Fibroblast of lung (primary cell): ENCODE measurements around the gene POLR2C. TPM values are rescaled to one million over a fixed set of nuclear protein-coding genes. Genes with fewer than 3 reads are reported as not detected.

ENCODE experiments used
- DNase-seq, 2 donors: peaks; one replicate each; pipeline versions ENCODE4 v3.0.0 to v3.0.0-alpha.2; 2010; ENCODE audit warnings: low read depth in 2 of 2
- H2AFZ ChIP-seq: 2 replicates; pipeline ENCODE4 v1.5.1; 2012; ENCODE audit warnings: low read length, control low read depth, inconsistent platforms
- H3K27ac ChIP-seq: 2 replicates; pipeline ENCODE4 v1.5.1; 2011; ENCODE audit warnings: low read length, control low read depth; ENCODE audit not compliant: insufficient read depth
- H3K27me3 ChIP-seq: 2 replicates; pipeline ENCODE4 v1.5.1; 2011; ENCODE audit warnings: mild to moderate bottlenecking, low read length; ENCODE audit not compliant: control insufficient read depth, insufficient read depth
- H3K36me3 ChIP-seq: 2 replicates; pipeline ENCODE4 v1.5.1; 2011; ENCODE audit warnings: low read length; ENCODE audit not compliant: control insufficient read depth, insufficient read depth
- H3K4me1 ChIP-seq: 2 replicates; pipeline ENCODE4 v1.5.1; 2011; ENCODE audit warnings: low read length; ENCODE audit not compliant: control insufficient read depth, insufficient read depth; ENCODE audit errors: extremely low read depth
- H3K4me2 ChIP-seq: 2 replicates; pipeline ENCODE4 v1.5.1; 2011; ENCODE audit warnings: low read length, control low read depth; ENCODE audit not compliant: insufficient read depth; ENCODE audit errors: extremely low read depth
- H3K4me3 ChIP-seq, 4 experiments: fragments of 200-600 bp in 1 of 4; sonication (generic) in 1 of 4; replicated peaks in 1 of 4; 2 replicates each; pipeline ENCODE4 v1.5.1; 2011 to 2016; ENCODE audit warnings: low read length in 4 of 4, low read depth in 3 of 4, mild to moderate bottlenecking in 3 of 4, control low read depth in 2 of 4, inconsistent platforms in 1 of 4, mixed read lengths in 1 of 4; ENCODE audit not compliant: insufficient read depth in 1 of 4; ENCODE audit errors: control extremely low read depth in 1 of 4
- H3K79me2 ChIP-seq: 2 replicates; pipeline ENCODE4 v1.5.1; 2012; ENCODE audit warnings: mild to moderate bottlenecking, low read length, inconsistent platforms; ENCODE audit not compliant: control insufficient read depth, insufficient read depth
- H3K9ac ChIP-seq: 2 replicates; pipeline ENCODE4 v1.5.1; 2011; ENCODE audit warnings: mild to moderate bottlenecking, low read length, control low read depth; ENCODE audit not compliant: insufficient read depth
- H3K9me3 ChIP-seq: 2 replicates; pipeline ENCODE4 v1.5.1; 2012; ENCODE audit warnings: low read depth, low read length; ENCODE audit not compliant: control insufficient read depth, insufficient read depth
- H4K20me1 ChIP-seq: 2 replicates; pipeline ENCODE4 v1.5.1; 2011; ENCODE audit warnings: low read length; ENCODE audit not compliant: control insufficient read depth, insufficient read depth; ENCODE audit errors: extremely low read depth
- EZH2 ChIP-seq: IDR thresholded peaks from 2 replicates; pipeline ENCODE4 v1.5.1; 2012; ENCODE audit warnings: low read length, control low read depth, mild to moderate bottlenecking; ENCODE audit errors: missing control alignments
- polyA plus RNA-seq, 2 donors: library from polyadenylated mRNA; depleted of rRNA in 1 of 2; stranded (reverse) in 1 of 2; unstranded in 1 of 2; fragments of >200 nt; gene quantifications; 2 replicates each; pipeline ENCODE4 v1.2.1, GENCODE V29; 2011 to 2012; ENCODE audit warnings: missing spikeins in 1 of 2
- total RNA-seq: library from RNA; depleted of rRNA; stranded (reverse); fragments of >200 nt; gene quantifications from 2 replicates; pipeline ENCODE4 v1.2.1, GENCODE V29; 2014
- TF ChIP-seq, protein P1 (sequence below), 2 donors: IDR thresholded peaks in 1 of 2; conservative IDR thresholded peaks in 1 of 2; 1 replicate in 1 of 2; 2 replicates in 1 of 2; pipeline ENCODE4 v1.5.1; 2011 to 2012; ENCODE audit warnings: low read length in 2 of 2, control low read depth in 1 of 2, inconsistent platforms in 1 of 2, low read depth in 1 of 2, mild to moderate bottlenecking in 1 of 2

POLR2C gene
- total and polyA plus RNA-seq, 2 donors (not counting 1 experiment from before 2014, with no cell fraction given): 84.0 to 106 TPM

DNA sequence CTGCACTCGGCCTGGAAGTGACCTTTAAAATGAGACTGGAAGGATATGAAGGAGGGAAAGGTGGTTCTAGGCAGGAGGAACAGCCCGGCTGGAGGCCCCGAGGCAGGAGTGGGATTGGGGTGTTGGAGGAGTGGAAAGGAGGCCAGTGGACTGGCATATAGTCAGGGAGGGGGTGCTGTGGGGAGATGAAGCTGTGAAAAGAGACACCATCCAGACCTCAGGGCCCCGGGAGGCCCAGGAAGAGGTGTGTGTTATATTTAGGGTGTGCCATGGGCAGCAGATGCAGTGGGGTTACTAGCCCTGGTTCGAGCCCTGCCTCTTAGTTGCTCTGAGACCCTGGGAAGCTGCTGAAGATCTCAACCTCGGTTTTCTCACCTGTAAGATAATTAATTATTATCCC lies 42.7 kb downstream of the POLR2C start:
- DNase-seq: no peak
- Histone ChIP-seq H3K4me3 (no peak overlapping the region), H4K20me1 (no peaks in the 10 kb centered on the region), H3K27ac (no peak overlapping the region), H2AFZ (no peak overlapping the region), H3K9me3 (no peaks in the 10 kb centered on the region), H3K9ac (no peak overlapping the region), H3K79me2 (no peaks in the 10 kb centered on the region), H3K4me2 (no peak overlapping the region), H3K36me3 (no peaks in the 10 kb centered on the region), H3K27me3 (peaks cover 10% of the 10 kb centered on the region), H3K4me1 (no peaks in the 10 kb centered on the region)
- TF ChIP-seq EZH2: no peak
- TF ChIP-seq, protein P1, sequence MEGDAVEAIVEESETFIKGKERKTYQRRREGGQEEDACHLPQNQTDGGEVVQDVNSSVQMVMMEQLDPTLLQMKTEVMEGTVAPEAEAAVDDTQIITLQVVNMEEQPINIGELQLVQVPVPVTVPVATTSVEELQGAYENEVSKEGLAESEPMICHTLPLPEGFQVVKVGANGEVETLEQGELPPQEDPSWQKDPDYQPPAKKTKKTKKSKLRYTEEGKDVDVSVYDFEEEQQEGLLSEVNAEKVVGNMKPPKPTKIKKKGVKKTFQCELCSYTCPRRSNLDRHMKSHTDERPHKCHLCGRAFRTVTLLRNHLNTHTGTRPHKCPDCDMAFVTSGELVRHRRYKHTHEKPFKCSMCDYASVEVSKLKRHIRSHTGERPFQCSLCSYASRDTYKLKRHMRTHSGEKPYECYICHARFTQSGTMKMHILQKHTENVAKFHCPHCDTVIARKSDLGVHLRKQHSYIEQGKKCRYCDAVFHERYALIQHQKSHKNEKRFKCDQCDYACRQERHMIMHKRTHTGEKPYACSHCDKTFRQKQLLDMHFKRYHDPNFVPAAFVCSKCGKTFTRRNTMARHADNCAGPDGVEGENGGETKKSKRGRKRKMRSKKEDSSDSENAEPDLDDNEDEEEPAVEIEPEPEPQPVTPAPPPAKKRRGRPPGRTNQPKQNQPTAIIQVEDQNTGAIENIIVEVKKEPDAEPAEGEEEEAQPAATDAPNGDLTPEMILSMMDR (conservative IDR thresholded peaks at IDR 0.05 in 1 of 2, IDR thresholded peaks at IDR 0.05 in 1 of 2; ENCODE audit: low read depth in 1 of 2, low read length in 2 of 2): no peak

GRCh38 chr16:57507136-57508034 lies 44.9 kb downstream of the POLR2C start:
- Histone ChIP-seq H3K79me2 (no peaks in the 10 kb centered on the region), H4K20me1 (no peaks in the 10 kb centered on the region), H3K4me3 (no peak overlapping the region), H2AFZ (no peak overlapping the region), H3K27me3 (peaks cover 7% of the 10 kb centered on the region), H3K4me1 (no peaks in the 10 kb centered on the region), H3K4me2 (no peak overlapping the region), H3K36me3 (no peaks in the 10 kb centered on the region), H3K9me3 (no peaks in the 10 kb centered on the region), H3K9ac (no peak overlapping the region), H3K27ac (no peak overlapping the region)
- TF ChIP-seq, protein P1 (conservative IDR thresholded peaks at IDR 0.05 in 1 of 2, IDR thresholded peaks at IDR 0.05 in 1 of 2; ENCODE audit: low read depth in 1 of 2, low read length in 2 of 2): no peak
- no peak for TF ChIP-seq EZH2
- DNase-seq: no peak

GRCh38 chr16:57508035-57508425 lies 45.6 kb downstream of the POLR2C start:
- Histone ChIP-seq H3K79me2 (no peaks in the 10 kb centered on the region), H3K4me2 (no peak overlapping the region), H3K4me1 (no peaks in the 10 kb centered on the region), H2AFZ (no peak overlapping the region), H4K20me1 (no peaks in the 10 kb centered on the region), H3K27ac (no peak overlapping the region), H3K36me3 (no peaks in the 10 kb centered on the region), H3K4me3 (no peak overlapping the region), H3K9ac (no peak overlapping the region), H3K9me3 (no peaks in the 10 kb centered on the region), H3K27me3 (peaks cover 7% of the 10 kb centered on the region)
- TF ChIP-seq, protein P1 (conservative IDR thresholded peaks at IDR 0.05 in 1 of 2, IDR thresholded peaks at IDR 0.05 in 1 of 2; ENCODE audit: low read depth in 1 of 2, low read length in 2 of 2): no peak
- no peak for TF ChIP-seq EZH2
- DNase-seq: no peak
